GM13977 (cell line): ENCODE data around the gene RAPGEF2.

Experiments used
- DNase-seq: peaks from one replicate; pipeline ENCODE4 v3.0.0; 2012; ENCODE audit warnings: low spot score
- in situ Hi-C: fragments of 300-500 bp; cut with MboI; formaldehyde crosslinking; loops from one replicate; pipeline ENCODE4 v1.12.0; 2022; ENCODE audit warnings: low sequenced_read_pairs, low pct_unique_long_range_greater_than_20kb, mixed read lengths, inconsistent platforms; ENCODE audit not compliant: unreplicated experiment
- TF ChIP-seq, protein P1 (sequence below): IDR thresholded peaks from 2 replicates; pipeline ENCODE4 v1.5.1; 2012; ENCODE audit warnings: mild to moderate bottlenecking, control low read depth; ENCODE audit not compliant: insufficient read depth; ENCODE audit errors: extremely low read depth, missing control alignments

RAPGEF2 gene

DNA sequence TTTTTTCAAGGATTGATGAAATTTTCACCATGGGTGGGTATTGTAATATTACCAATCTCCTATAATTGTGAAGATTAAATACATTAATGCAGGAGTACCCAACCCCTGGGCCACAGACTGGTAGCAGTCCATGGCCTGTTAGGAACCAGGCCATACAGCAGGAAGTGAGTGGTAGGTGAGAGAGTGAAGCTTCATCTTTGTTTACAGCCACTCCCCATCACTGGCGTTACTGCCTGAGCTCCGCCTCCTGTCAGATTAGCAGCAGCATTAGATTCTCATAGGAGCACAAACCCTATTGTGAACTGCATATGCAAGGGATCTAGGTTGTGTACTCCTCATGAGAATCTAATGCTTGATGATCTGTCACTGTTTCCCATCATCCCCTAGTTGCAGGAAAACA lies 15.1 kb downstream of the RAPGEF2 start:
- in situ Hi-C loops: no loop called here
- TF ChIP-seq, protein P1, sequence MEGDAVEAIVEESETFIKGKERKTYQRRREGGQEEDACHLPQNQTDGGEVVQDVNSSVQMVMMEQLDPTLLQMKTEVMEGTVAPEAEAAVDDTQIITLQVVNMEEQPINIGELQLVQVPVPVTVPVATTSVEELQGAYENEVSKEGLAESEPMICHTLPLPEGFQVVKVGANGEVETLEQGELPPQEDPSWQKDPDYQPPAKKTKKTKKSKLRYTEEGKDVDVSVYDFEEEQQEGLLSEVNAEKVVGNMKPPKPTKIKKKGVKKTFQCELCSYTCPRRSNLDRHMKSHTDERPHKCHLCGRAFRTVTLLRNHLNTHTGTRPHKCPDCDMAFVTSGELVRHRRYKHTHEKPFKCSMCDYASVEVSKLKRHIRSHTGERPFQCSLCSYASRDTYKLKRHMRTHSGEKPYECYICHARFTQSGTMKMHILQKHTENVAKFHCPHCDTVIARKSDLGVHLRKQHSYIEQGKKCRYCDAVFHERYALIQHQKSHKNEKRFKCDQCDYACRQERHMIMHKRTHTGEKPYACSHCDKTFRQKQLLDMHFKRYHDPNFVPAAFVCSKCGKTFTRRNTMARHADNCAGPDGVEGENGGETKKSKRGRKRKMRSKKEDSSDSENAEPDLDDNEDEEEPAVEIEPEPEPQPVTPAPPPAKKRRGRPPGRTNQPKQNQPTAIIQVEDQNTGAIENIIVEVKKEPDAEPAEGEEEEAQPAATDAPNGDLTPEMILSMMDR: no peak
- DNase-seq: no peak

DNA sequence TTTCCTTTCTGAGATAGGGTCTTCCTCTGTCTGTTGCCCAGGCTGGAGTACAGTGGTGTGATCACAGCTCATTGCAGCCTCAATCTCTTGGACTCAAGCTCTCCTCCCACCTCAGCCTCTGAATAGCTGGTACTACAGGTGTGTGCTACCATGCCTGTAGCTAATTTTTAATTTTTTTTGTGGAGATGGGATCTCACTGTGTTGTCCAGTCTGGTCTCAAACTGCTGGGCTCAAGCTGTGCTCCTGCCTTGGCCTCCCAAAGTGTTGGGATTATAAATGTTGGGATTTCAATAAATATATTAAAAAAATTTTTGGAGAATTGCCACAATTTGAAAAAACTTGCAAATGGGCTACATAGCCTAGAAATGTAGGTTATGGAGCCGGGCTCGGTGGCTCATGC lies 18.5 kb downstream of the RAPGEF2 start:
- TF ChIP-seq, protein P1: no peak
- DNase-seq: no peak
- in situ Hi-C loops: no loop called here

- in situ Hi-C loops: no loop called here
- TF ChIP-seq, protein P1: no peak
- DNase-seq: no peak
These were observed 23.8 kb downstream of the RAPGEF2 start for GRCh38 chr4:159126716-159127115.

GRCh38 chr4:159127745-159128518 lies 25.1 kb downstream of the RAPGEF2 start:
- TF ChIP-seq, protein P1: no peak
- no peak for DNase-seq
- in situ Hi-C loops: no loop called here

DNA sequence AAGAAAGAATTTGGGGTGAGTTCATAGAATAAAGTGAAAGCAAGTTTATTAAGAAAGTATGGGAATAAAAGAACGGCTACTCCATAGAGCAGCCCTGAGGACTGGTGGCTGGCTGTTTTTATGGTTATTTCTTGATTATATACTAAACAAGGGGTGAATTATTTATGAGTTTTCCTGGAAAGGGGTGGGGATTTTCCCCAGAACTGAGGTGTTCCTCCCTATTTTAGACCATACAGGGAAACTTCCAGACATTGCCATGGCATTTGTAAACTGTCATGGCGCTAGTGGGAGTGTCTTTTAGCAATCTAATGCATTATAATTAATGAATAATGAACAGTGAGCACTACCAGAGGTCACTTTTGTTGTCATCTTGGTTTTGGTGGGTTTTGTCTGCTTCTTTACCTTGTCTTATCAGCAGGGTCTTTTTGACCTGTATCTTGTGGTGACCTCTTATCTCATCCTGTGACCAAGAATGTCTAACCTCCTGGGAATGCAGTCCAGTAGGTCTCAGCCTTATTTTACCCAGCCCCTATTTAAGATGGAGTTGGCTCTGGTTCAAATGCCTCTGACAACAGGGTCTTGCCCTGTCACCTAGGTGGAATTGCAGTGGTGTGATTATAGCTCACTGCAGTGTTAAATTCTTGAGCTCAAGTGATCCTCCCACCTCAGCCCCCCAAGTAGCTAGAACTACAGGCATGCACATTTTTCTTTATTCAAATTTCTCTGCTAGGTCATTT lies 27.1 kb downstream of the RAPGEF2 start:
- TF ChIP-seq, protein P1: no peak
- no peak for DNase-seq
- in situ Hi-C loops: no loop called here

- no peak for DNase-seq
- in situ Hi-C loops: no loop called here
- TF ChIP-seq, protein P1: no peak
These were observed 28.7 kb downstream of the RAPGEF2 start for GRCh38 chr4:159131564-159131963.
